Measurements from ENCODE around the gene ULK4.

GRCh38 chr3:41297750-41298149 lies 664.2 kb downstream of the ULK4 start:
- TF ChIP-seq CTCF (IDR thresholded peaks at IDR 0.05; ENCODE audit: low read depth, low read length, poor library complexity, severe bottlenecking) (no peak), EZH2phosphoT487 (IDR thresholded peaks at IDR 0.05; ENCODE audit: borderline replicate concordance, low read length) (no peak)

All from DOHH2 (cell line).